ENCODE data around the gene RNF157.

RNF157 gene

DNA sequence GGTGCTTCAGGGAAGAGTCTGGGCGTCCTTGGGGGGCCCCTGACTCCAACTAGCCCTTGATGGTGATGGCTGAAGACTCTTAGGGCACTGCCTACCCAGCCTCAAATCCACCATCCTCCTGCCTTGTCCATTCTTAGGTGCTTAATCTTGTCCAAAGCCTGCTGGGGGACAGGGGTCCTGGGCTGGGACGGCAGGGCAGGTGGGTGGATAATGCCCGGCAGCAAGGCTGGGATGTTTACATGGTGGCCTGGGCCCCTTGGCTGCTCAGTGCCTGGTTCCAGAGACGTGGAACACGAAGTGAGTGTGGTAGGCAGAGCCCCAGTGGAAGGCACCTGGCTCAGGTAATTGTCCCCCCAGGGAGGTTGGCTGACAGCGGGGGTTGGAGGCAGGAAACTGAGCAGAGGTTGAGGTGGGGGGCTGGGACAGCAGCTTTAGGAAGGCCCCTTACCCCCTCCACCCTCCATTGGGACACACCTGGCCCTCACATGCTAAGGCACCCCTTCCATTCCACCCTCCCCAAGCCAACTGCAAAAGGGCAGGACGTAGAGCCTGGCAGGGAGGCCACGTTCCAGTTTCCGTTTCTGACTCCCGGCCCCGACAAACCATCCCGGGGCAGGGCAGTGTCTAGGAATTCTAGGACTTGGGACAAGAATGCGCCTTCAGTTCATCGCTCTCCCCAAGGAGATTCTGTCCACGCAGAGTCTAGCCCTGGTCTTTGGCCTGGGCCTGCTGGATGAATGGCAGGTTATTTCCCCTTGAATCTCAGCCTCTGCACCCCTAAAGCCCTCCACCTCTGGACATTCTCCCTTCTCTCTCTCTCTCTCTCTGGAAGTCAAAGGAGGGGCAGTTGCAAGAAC, 101.2 kb downstream of the RNF157 start:
- no peak for DNase-seq

DNA sequence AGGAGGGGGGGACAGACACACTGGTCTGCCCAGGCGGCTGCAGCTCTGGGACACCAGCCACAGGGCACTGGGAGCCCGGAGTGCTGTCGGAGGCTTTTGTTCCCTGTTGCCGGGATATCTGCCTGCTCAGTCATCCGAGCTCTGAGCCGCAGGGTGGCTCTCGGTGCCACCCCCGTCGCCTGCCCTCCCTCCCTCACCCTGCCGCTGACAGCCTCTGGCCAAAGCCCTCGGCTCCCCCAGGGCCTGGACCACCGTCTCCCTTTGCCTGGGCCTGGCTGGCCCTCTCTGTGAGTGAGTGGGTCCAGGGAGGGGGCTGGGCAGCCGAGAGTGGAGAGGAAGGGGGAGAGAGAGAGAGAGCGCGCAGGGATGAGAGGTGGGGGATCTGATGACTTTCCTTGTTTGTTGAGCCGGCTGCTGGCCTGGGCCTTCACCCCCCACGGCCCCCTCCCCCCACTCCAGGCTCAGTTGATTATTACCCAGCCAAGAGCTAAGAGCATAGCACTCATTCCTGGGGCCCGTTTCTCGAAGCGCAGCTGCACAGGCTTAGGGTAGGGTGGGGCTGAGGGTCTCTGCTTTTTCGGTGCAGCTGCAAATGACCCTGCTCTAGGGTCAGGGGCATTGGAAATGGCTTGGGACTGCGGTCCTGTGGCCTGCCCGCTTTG, 101.9 kb downstream of the RNF157 start:
- DNase-seq, result no peak

DNA sequence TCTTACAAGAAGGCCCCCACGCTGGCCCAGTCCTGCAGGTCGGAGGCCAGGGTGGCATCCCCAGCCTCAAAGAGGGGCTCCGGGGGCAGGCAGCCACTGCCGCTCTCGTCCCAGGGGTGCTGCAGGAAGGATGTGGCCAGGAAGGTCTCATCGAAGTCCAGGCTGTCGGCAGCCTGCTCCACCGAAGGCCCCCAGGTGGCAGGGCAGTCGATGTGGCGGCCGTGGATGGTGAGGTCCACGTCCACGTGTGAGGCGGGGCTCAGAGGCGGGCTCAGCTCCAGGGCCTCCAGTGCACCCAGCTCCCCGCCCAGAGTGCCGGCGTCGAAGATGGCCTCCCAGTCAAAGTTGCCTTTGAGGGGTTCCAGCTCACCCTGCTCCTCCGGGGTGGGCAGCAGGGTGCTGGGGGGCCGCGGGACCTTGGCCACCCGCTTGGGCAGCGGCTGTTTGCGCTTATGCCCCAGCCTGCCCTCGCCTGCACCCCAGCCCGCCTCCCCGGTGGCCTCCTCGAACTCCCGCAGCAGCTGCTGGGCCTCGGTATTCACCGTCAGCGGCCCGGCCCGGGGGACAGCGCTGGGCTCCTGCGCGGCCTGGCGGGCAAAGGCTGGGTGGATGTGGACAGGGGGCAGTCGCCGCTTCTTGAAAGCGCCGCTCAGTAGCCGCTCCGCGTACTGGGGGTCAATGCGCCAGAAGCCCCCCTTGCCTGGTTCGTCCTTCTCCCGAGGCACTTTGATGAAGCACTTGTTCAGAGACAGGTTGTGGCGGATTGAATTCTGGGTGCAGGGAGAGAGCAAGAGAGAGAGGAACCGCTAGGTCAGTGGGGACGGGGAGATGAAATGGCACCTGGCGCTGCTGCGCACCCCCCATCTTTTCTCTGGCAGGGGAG, 102.7 kb downstream of the RNF157 start:
- no peak for DNase-seq

DNA sequence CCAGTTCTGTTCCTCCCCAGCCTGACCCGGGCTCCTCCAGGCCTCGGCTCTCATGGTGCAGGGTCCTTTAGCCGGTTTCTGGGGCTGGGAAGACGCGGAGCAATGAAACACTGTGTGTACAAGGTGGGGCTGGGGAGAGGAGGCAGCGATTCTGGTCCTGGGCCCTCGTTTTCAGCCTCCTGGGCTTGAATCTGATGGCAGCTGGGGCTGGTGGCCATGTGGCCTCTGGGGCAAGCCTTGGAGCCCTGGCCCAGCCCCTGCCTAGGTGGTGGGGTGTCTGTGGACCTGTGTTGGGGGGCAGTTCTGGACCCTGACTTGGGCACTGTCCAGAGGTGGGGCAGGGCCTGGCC, 103.3 kb downstream of the RNF157 start:
- DNase-seq, result no peak

DNA sequence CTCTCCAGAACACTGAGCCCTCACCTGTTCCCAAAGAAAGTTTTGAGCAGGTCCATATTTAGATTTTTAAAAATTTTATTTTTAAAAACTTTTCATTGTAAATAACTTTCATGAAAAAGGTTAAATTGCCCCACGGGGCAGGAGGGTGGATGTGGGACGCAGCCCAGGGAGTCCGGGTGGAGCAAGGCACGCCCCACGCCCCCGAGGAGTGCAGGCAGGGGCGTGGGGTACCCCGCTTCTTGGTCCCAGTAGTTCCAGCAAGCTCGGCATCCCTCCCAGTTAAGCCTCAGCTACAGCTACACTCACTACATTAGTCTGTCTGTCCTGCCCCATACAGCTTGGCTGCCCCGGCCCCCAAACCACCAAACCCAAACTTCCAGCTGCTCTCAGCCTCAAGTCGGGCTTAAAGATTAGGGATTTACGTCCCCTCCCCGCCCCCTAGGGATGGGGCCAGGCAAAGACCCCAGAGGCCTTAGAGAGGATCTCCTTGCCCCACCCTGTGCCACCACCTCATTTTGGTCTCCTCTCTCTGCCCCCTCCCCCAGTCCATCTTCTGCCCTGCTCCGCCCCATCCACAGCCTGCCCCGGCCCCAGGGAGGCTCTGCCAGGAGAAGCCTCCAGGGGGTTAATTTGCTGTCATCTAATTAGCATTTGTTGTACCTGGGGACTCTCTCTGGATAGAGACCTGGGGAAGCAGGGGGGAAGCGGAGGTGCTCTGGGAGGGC, 103.9 kb downstream of the RNF157 start:
- DNase-seq, result no peak

DNA sequence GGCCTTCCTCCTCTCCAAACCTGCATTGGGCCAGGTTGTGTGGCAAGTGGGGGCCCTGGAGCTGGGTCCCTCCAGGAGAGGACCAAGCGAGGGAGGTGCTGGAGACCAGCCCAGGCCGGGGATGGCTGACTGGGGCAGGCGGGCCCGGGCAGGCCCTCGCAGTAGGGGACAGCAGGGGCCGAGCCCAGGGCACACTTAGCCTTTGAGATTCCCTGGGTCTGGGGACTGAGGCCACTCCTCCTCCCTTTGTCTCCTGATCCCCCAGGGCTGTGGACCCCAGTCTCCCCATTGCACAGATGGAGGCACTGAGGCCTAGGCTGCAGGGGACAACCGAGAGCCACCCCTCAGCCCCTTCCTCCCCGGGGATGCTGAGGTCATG, 104.5 kb downstream of the RNF157 start:
- DNase-seq, result no peak

DNA sequence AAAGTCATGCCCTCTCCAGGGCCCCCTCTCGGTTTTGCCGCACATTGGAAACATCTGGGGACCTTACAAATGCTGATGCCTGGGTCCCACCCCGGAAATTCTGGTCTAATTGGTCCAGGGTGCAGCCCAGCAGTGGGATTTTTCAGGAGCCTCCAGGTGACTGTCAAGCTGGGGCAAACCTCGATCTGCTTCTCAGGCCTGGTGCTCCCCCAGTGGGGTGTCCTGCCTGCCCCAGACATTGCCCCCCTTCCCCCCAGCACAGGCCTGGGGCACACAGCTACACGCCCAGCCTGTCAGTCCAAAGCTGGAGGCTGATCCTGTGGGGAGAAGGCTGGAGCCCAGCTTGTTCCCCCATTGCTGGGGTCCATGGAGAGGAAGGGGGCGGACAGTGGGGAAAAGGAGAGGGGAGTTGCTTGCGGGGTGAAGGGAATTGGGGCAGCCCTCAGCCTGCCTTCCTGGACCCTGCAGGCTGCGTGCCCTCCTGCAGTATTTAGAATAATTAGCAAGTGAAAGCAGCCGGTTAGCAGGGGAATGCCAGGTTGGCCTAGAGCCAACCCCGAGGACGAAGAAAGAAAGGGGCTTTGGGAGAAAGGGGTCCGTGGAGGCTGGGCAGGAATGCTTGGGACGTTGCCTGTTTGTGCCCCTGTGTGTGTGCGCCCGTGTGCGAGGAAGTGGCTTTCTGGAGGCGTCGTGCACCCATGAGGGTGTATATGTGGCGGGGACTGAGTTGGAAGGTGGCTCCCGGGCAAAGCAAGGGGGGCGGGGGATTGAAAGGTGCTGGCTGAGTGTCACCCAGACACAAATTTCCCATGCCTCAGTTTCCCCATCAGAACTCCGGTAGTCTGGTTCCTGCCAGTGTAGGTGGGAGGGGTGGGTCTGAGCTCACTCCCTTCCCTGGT, 105.1 kb downstream of the RNF157 start:
- no peak for DNase-seq

DNA sequence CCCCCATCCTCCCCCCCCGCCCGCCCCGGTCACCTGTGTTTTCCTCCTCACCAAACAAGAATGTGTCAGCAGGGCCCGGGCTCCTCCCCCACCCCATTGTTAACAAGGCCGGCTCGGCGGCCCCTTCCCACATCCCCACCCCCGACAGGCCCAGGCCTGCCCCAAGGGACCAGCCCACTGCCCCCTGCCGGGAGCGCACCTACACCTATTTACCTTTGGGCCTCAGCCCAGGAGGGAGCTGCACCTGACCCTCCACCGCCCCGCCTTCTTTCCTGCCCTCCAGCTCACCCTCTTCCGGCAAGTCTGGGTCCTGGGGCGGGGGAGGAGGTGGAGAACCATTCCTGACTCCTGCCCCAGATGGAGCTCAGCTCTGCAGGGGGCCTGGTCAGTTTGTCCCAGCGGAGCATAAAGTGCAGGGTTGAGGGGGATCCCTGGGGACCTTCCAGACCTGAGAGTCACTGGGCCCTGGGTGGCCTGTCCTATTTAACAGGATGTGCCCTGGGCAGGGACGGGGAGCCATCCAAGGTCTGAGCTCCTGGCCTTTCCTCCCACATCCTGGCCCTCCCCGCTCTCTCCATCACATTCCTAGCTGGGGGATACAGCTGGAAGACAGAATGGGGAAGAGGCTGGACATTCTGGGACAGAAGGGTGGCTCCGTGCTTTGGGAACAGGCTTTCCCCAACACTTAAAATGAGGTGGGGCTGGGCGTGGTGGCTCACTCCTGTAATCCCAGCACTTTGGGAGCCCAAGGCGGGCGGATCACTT, 107.5 kb downstream of the RNF157 start:
- no peak for DNase-seq

DNA sequence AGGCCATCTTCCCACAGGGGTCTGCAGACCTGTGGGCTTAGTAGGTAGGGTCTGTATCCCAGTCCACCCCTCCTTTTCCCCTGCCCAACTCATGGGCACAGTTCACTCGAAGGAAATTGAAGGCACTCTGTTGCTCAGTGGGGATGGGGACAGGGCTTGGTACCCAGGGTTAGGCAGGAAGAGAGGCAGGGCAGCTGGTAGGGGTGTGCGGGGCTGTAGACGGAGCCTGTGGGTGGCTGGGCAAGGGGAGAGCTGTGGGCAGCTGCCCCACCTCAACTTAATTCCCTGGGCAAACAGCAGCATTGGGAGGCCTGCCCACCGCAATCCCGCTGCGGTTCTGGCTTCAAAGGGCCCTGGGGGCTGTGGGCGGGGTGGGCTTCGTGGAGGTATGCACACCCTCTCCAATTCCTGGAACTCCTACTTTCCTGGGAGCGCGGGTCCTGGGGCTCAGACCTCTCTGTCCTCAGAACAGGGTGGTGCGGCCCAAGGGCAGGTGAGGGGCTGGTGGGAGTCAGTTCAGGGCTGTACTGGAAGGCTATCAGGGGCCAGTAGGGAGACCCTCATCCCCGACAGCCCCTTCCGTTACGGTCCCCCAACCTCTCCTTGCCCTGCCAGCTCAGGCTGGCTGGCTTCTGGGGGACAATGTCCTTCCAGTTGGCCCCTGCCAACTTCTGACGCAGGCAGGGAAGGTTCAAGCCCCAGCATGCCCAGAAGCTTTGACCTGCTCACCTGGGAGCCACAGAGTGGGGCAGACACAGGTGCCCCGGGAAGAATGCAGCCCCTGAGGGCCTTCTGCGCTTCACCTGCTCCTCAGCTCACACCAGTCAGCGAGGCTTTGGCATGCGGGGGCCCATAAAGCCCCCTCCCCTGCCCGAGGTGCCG, 108.4 kb downstream of the RNF157 start:
- no peak for DNase-seq

DNA sequence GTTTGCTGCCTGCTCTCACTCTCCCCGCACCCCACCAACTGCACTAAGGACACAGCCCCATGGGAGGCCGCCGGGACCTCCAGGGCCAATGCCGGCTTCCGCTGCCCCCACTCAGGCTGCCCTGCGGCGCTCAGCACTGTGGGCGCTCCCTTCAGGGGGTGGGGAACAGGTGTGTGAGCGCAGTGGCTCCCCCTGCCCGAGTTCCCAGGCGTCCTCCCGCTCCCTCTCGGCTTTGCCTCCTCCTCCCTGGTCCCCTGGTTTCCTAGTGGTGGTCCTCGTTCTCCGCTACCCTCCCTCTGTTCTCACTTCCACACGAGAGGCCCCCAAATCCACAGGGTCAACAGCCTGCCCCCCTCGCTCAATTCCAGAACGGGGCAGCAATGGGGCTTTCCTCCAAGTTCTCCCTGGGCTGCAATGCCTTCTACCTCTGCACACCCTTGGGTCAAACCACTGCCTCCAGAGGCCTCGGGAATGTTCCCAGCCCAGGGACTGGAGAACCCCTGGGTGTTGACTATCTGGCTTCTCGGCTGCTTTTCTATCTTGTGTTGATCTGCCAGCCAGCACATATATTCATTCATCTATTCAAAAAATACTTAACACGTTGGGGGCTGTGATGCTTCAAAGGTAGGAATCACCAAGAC, 109.1 kb downstream of the RNF157 start:
- no peak for DNase-seq

DNA sequence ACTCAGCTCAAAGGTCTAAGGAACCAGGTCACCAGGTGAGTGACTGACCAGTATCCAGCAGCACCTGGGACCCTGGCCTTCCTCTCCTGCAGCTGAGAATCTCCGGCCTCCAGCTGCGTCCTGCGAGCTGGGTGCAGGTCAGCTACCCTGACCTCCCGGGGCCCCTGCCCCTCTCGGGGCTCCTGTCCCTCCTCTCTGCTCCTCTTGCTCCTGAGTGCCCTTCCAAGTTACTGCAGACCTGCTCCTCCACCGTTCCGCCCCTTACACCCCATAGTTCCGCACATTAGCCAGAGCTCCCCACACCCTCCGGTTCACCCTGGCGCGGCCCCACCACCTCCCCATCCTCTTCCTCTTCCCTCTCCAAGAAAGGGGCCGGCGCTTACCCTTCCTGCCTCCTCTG, 109.8 kb downstream of the RNF157 start:
- no peak for DNase-seq

DNA sequence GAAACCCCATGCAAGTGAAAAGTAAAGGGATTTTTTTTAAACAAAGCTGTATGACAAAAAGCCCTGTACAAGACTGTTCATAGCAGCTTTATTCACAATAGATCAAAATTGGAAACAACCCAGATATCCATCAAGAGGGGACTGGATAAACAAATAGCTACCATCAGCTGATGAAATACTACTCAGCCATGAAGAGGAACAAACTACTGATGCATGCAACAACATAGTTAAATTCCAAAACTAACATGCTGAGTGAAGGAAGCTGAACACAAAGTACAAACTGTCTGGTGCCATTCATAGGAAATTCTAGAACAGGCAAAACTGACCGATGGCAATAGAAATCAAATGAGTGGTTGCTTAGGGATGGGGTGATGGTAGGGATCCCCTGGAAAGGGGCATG, 114.4 kb downstream of the RNF157 start:
- no peak for DNase-seq

DNA sequence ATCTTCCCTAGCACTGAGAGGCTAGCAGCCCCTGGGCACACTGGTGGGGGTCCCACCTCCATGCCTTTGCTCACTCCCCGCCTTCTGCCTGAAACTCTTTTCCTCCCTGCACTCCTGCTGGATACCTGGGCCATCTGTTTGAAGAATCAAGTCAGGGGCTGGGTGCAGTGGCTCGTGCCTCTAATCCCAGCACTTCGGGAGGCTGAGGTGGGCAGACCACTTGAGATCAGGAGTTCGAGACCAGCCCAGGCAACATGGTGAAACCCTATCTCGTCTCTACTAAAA, 115.0 kb downstream of the RNF157 start:
- no peak for DNase-seq

DNA sequence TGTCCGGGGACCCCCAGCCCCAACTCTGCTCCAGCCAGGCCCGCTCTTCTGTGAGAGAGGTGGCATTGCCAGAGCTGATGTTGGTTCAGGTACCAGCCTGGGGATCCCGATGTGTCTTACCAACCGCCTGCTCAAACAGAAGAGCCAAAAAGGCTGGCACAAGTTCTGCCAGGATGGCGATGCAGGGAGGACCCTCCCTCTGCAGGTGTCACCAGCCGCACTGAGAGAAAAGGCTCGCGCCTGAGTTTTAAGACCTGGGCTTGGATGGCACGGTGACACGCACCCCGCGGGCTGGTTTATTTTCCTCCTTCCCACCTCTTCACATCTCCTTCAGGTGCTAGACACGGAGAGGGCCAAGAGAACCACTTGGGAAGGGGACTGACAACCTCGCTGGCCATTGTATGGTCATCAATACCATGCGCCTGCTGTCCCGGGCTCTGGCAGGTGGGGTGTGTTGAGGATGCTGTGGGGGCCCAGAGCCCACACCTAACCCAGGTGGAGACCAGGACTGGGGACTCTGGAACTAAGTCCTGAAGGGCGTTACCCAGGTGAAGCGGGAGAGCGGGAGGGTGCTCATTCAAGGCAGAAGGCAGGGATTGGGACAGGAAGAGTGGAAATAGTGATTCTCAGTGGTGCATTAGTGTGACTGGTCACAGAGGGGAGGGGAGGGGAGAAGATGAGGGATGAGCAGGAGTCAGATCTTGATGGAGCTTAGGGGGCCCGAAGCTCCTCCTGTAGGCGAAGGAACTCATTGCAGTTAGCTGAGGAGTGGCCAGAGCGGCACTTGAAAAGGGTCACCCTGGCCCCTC, 115.5 kb downstream of the RNF157 start:
- DNase-seq, result peak; percentile 12

DNA sequence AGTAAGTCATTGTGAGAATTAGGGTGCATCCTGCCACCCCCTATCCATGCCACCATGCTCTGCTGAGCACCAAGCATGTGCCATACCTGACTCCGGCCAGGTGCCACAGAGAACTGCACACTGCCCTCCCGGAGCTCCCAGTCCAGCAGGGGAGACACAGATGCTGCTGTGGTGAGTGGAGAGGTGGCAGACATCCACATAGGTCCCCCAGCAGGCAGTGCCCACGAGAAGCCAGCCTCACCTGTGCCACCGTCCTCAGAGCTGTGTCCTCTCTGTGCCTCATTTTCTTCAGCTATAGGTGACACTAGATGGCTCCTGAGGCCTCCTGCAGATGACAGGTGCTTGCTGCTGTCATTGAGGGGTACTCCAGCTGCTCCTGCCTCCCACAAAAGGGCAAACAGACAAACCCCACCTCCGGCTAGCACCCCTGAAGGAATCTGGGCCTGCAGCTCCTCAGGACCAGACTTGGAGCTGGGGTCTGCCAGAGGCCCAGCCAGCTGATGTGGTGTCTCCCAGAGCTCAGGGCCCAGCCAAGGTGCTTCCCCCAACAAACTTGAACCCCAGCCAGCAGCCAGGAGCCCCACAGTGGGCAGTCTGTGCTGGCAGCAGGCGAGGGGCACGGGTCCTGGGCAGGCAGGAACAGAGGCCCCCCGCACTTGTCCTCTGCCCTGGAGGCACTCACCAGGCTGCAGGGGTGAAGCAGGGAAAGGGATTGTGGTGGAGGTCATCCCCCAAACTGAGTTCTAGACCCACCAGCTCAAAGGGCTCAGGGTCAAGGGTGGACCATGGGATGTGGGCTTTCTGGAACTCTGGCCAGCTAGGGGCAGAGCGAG, 116.3 kb downstream of the RNF157 start:
- no peak for DNase-seq

DNA sequence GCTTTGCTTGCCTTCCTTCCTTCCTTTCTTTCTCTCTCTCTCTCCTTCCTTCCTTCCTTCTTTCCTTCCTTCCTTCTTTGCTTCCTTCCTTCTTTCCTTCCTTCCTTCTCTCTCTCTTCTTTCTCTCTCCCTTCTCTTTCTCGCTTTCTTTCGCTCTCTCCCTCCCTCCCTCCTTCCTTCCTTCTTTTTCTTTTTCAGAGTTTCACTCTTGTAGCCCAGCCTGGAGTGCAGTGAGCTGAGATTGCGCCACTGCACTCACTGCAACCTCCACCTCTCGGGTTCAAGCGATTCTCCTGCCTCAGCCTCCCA, 117.1 kb downstream of the RNF157 start:
- no peak for DNase-seq

DNA sequence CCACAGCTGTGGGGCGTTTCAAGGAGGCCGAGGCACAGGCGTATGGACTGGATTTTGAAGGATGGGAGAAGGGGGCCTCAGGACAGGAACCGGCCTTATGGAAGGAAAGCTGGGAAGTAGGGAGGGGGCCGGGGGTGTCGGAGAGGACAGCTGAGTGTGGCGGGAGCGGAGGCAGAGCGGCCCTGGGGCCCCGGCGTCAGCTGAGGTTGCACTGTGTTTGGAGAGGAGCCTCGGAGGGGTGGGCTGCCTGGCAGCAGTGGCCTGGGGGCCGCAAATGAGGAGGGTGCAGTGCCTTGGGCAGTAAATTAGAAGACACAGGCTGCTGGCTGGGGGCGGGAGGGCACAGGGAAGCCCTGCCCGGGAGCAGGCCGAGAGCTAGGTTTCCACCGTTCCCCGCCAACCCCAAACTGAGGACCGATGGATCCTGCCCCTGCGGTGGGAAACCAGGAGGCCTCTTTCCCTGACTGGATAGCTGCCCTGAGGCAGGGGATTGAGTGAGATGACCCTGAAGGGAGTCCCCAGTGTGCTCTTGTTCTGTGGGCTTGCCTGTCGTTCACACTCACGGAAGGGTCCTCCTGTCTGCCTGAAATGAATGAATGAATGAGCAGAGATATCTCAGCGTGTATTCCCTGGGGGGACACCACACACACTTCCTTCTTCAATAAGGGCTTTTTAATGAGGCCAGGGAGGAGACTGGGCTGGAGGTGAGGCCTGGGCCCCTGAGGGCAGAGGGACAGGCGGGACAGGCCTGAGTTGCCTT, 117.7 kb downstream of the RNF157 start:
- DNase-seq, result no peak

Measured in fibroblast of upper back skin (primary cell).